Panc1 (cell line): ENCODE measurements around the gene PRRT1. TPM values are rescaled to one million over a fixed set of nuclear protein-coding genes. Genes with fewer than 3 reads are reported as not detected.

ENCODE experiments used
- ATAC-seq: fragments of 200-7000 bp; cut with Tn5 transposase; 2 replicates; pipeline ENCODE4 v1.9.1; 2020; ENCODE audit warnings: mild to moderate bottlenecking, moderate library complexity
- BruUV-seq: library from RNA; stranded (reverse); fragments of 400-500 nt; replicated peaks from 2 replicates; lab custom pipeline; 2021; lab: Mats Ljungman, UMichigan
- CTCF ChIA-PET: fragments of 300-600 bp; sonication (Branson Sonifier 250); formaldehyde crosslinking; loops from one replicate; lab custom pipeline; 2022; ENCODE audit warnings: antibody characterized with exemption; lab: Charles Lee
- POLR2A ChIA-PET: fragments of 300-600 bp; sonication (Branson Sonifier 250); formaldehyde crosslinking; loops from one replicate; lab custom pipeline; 2022; ENCODE audit warnings: antibody characterized with exemption; lab: Charles Lee
- DNase-seq: peaks from one replicate; pipeline ENCODE4 v3.0.0-alpha.2; 2010; ENCODE audit warnings: low read depth, low spot score
- H3K27ac ChIP-seq: 2 replicates; pipeline ENCODE4 v1.5.1; 2011; ENCODE audit warnings: mild to moderate bottlenecking, low read length, inconsistent platforms
- H3K27me3 ChIP-seq: fragments of 200-500 bp; sonication (Bioruptor generic); 2 replicates; pipeline ENCODE4 v1.6.0; 2014; ENCODE audit warnings: low read length, inconsistent platforms; ENCODE audit not compliant: control insufficient read depth, insufficient read depth
- H3K36me3 ChIP-seq: fragments of 200-500 bp; sonication (Bioruptor generic); 2 replicates; pipeline ENCODE4 v1.5.1; 2014; ENCODE audit warnings: inconsistent platforms, mild to moderate bottlenecking, low read length, moderate library complexity; ENCODE audit not compliant: control insufficient read depth, insufficient read depth
- H3K4me1 ChIP-seq: 2 replicates; pipeline ENCODE4 v1.5.1; 2011; ENCODE audit warnings: inconsistent platforms, mild to moderate bottlenecking, low read length, moderate library complexity; ENCODE audit not compliant: control insufficient read depth, insufficient read depth
- H3K4me3 ChIP-seq, 2 experiments: 2 replicates each; pipeline ENCODE4 v1.5.1; 2011 to 2012; ENCODE audit warnings: low read depth in 2 of 2, low read length in 2 of 2, mild to moderate bottlenecking in 2 of 2, inconsistent platforms in 1 of 2, moderate library complexity in 1 of 2
- H3K9me3 ChIP-seq: fragments of 200-500 bp; sonication (Bioruptor generic); 2 replicates; pipeline ENCODE4 v1.5.1; 2014; ENCODE audit warnings: low read depth, mild to moderate bottlenecking, inconsistent platforms, low read length, moderate library complexity; ENCODE audit not compliant: control insufficient read depth, insufficient read depth
- POLR2AphosphoS5 ChIP-seq: IDR thresholded peaks from 2 replicates; pipeline ENCODE4 v1.6.1; 2012; ENCODE audit warnings: mild to moderate bottlenecking, low read depth, low read length, moderate library complexity
- SIN3A ChIP-seq: IDR thresholded peaks from 2 replicates; pipeline ENCODE4 v1.6.1; 2012; ENCODE audit warnings: low read depth, mild to moderate bottlenecking, low read length, moderate library complexity, borderline replicate concordance; ENCODE audit not compliant: insufficient read depth
- TCF7L2 ChIP-seq: IDR thresholded peaks from 2 replicates; pipeline ENCODE4 v1.6.1; 2011; ENCODE audit warnings: mild to moderate bottlenecking, low read depth, low read length, inconsistent platforms
- in situ Hi-C: cut with HindIII; loops from 2 replicates; pipeline ENCODE4 v1.10.0; 2016; ENCODE audit warnings: low sequenced_read_pairs, low pct_unique_long_range_greater_than_20kb
- intact Hi-C: fragments of 100-400 bp; cut with micrococcal nuclease; formaldehyde crosslinking; loops from one replicate; pipeline ENCODE4 v1.10.0; 2022; ENCODE audit not compliant: unreplicated experiment
- total RNA-seq: library from RNA; stranded (reverse); gene quantifications from one replicate; pipeline ENCODE4 v1.2.1, GENCODE V29; 2021; ENCODE audit not compliant: unreplicated experiment
- TF ChIP-seq, protein P1 (sequence below), 2 experiments: IDR thresholded peaks; 2 replicates each; pipeline ENCODE4 v1.6.1; 2011 to 2012; ENCODE audit warnings: low read depth in 2 of 2, control low read depth in 1 of 2, low read length in 1 of 2, mild to moderate bottlenecking in 1 of 2, moderate library complexity in 1 of 2; ENCODE audit not compliant: insufficient read depth in 1 of 2
- TF ChIP-seq, protein P2 (sequence below): fragments of 450-650 bp; IDR thresholded peaks from 2 replicates; pipeline ENCODE4 v1.5.1; 2017; ENCODE audit warnings: mild to moderate bottlenecking

Gene PRRT1
- total RNA-seq, 1 experiment from 2014 or later: 1.3 TPM

DNA sequence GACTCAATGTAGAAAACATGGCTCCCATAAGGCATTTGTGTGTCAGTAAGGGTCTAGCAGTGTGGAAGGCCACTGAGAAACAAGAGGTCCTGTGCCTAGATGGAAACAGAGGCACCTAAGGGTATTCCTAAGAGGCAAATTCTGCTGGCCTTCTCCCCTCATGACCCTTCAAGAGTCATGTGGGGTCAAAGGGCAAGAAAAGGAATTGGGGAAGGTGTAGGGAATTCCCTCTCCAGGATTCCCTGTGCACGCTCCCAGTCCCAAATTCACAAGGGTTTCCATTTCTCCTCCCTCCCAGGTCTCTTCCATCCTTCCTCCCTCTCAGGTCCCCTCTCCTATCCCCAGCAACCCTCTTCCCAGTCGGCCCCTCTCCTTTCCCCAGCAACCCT lies 23.6 kb upstream of the PRRT1 start:
- Histone ChIP-seq H3K27ac (peak overlapping the region; percentile 98), H3K9me3 (no peaks in the 10 kb centered on the region), H3K36me3 (0 out of 2 replicates have a peak, but pooled peaks cover 4% of the 10 kb centered on the region), H3K27me3 (no peaks in the 10 kb centered on the region), H3K4me3 (peak overlapping the region; percentile 61 to 64), H3K4me1 (peaks cover 37% of the 10 kb centered on the region)
- ChIA-PET POLR2A (no interaction called here), CTCF (no interaction called here)
- intact Hi-C loops (no loop called here), in situ Hi-C loops (no loop called here)
- ATAC-seq (no peak), DNase-seq (no peak)
- TF ChIP-seq, protein P1, sequence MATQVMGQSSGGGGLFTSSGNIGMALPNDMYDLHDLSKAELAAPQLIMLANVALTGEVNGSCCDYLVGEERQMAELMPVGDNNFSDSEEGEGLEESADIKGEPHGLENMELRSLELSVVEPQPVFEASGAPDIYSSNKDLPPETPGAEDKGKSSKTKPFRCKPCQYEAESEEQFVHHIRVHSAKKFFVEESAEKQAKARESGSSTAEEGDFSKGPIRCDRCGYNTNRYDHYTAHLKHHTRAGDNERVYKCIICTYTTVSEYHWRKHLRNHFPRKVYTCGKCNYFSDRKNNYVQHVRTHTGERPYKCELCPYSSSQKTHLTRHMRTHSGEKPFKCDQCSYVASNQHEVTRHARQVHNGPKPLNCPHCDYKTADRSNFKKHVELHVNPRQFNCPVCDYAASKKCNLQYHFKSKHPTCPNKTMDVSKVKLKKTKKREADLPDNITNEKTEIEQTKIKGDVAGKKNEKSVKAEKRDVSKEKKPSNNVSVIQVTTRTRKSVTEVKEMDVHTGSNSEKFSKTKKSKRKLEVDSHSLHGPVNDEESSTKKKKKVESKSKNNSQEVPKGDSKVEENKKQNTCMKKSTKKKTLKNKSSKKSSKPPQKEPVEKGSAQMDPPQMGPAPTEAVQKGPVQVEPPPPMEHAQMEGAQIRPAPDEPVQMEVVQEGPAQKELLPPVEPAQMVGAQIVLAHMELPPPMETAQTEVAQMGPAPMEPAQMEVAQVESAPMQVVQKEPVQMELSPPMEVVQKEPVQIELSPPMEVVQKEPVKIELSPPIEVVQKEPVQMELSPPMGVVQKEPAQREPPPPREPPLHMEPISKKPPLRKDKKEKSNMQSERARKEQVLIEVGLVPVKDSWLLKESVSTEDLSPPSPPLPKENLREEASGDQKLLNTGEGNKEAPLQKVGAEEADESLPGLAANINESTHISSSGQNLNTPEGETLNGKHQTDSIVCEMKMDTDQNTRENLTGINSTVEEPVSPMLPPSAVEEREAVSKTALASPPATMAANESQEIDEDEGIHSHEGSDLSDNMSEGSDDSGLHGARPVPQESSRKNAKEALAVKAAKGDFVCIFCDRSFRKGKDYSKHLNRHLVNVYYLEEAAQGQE (IDR thresholded peaks at IDR 0.05; ENCODE audit: insufficient read depth in 1 of 2, low read depth in 2 of 2, low read length in 1 of 2): no peak
- TF ChIP-seq SIN3A (no peak), POLR2AphosphoS5 (no peak), TCF7L2 (no peak)
- TF ChIP-seq, protein P2, sequence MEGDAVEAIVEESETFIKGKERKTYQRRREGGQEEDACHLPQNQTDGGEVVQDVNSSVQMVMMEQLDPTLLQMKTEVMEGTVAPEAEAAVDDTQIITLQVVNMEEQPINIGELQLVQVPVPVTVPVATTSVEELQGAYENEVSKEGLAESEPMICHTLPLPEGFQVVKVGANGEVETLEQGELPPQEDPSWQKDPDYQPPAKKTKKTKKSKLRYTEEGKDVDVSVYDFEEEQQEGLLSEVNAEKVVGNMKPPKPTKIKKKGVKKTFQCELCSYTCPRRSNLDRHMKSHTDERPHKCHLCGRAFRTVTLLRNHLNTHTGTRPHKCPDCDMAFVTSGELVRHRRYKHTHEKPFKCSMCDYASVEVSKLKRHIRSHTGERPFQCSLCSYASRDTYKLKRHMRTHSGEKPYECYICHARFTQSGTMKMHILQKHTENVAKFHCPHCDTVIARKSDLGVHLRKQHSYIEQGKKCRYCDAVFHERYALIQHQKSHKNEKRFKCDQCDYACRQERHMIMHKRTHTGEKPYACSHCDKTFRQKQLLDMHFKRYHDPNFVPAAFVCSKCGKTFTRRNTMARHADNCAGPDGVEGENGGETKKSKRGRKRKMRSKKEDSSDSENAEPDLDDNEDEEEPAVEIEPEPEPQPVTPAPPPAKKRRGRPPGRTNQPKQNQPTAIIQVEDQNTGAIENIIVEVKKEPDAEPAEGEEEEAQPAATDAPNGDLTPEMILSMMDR: no peak
- TSS peak; percentile 86 for BruUV-seq

DNA sequence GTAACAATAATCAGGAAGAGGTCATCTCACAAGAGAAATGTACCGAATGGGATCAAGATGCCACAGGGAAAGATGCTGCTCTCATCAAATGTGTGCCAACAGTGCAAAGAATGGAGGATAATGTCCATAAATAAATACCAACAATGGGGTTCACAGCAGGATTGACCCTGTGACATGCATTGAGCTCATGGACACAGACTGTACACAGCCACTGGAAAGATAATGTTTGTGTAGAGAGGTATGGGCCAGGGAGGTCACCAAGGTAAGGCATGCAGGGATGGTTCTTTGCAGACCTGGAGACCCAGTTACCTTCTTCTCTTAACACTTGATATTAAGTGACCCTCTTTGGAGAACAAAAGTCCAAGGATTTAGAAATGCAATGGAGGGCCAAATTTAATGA lies 22.7 kb upstream of the PRRT1 start:
- Histone ChIP-seq H3K27ac (no peak overlapping the region), H3K4me3 (no peak overlapping the region), H3K9me3 (no peaks in the 10 kb centered on the region), H3K36me3 (0 out of 2 replicates have a peak, but pooled peaks cover 4% of the 10 kb centered on the region), H3K27me3 (no peaks in the 10 kb centered on the region), H3K4me1 (peaks cover 36% of the 10 kb centered on the region)
- TF ChIP-seq, protein P1 (IDR thresholded peaks at IDR 0.05; ENCODE audit: insufficient read depth in 1 of 2, low read depth in 2 of 2, low read length in 1 of 2): no peak
- TF ChIP-seq POLR2AphosphoS5: no peak
- no peak for TF ChIP-seq TCF7L2
- TF ChIP-seq SIN3A: no peak
- in situ Hi-C loops: no loop called here
- intact Hi-C loops: no loop called here
- ATAC-seq (no peak), DNase-seq (no peak)
- ChIA-PET POLR2A (no interaction called here), CTCF (no interaction called here)
- no TSS peak for BruUV-seq
